ENCODE measurements around the gene GAMT.

GRCh38 chr19:1410136-1410786 lies 8.9 kb upstream of the GAMT start:
- TF ChIP-seq POLR2A (IDR thresholded peaks at IDR 0.05; ENCODE audit: low read length) = no peak
- no peak for TF ChIP-seq GATA1 (IDR thresholded peaks at IDR 0.05; ENCODE audit: low read depth, low read length)

Measured in erythroblast (primary cell).